GM06990 (cell line): ENCODE results near the gene SNX6.

ENCODE experiments used
- DNase-seq: peaks from one replicate; pipeline ENCODE4 v3.0.0-alpha.2; 2011; ENCODE audit not compliant: insufficient read length; ENCODE audit errors: extremely low read depth
- H3K27me3 ChIP-seq: replicated peaks from 2 replicates; pipeline ENCODE4 v1.6.0; 2011; ENCODE audit warnings: low read length; ENCODE audit not compliant: control insufficient read depth, insufficient read depth
- H3K36me3 ChIP-seq: 2 replicates; pipeline ENCODE4 v1.5.1; 2011; ENCODE audit warnings: low read length; ENCODE audit not compliant: control insufficient read depth, insufficient read depth
- H3K4me3 ChIP-seq: replicated peaks from 2 replicates; pipeline ENCODE4 v1.5.1; 2011; ENCODE audit warnings: low read depth, mild to moderate bottlenecking, control low read depth, low read length
- TF ChIP-seq, protein P1 (sequence below): IDR thresholded peaks from 2 replicates; pipeline ENCODE4 v1.5.1; 2011; ENCODE audit warnings: low read length, control low read depth, mild to moderate bottlenecking, inconsistent platforms; ENCODE audit not compliant: insufficient read depth, poor library complexity, severe bottlenecking

SNX6 gene

DNA sequence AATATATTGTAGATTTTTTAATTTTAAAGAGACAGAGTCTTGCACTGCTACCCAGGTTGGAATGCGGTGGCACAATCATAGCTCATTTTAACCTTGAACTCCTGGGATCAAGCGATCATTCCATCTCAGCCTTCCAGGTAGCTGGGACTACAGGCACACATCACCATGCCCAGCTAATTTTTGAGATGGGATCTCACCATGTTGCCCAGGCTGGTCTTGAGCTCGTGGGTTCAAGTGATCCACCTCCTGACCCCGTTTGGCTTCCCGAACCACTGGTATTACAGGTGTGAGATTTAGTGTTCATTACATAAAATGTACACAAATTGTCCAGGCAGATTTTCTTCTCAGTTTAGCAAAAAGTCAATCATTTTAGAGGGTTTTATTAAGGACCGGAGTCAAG lies 13.6 kb downstream of the SNX6 start:
- Histone ChIP-seq H3K36me3 (no peaks in the 10 kb centered on the region; the same call in 1 of the 2 replicates), H3K4me3 (no peak overlapping the region), H3K27me3 (no peaks in the 10 kb centered on the region)
- TF ChIP-seq, protein P1, sequence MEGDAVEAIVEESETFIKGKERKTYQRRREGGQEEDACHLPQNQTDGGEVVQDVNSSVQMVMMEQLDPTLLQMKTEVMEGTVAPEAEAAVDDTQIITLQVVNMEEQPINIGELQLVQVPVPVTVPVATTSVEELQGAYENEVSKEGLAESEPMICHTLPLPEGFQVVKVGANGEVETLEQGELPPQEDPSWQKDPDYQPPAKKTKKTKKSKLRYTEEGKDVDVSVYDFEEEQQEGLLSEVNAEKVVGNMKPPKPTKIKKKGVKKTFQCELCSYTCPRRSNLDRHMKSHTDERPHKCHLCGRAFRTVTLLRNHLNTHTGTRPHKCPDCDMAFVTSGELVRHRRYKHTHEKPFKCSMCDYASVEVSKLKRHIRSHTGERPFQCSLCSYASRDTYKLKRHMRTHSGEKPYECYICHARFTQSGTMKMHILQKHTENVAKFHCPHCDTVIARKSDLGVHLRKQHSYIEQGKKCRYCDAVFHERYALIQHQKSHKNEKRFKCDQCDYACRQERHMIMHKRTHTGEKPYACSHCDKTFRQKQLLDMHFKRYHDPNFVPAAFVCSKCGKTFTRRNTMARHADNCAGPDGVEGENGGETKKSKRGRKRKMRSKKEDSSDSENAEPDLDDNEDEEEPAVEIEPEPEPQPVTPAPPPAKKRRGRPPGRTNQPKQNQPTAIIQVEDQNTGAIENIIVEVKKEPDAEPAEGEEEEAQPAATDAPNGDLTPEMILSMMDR: no peak
- DNase-seq: no peak

DNA sequence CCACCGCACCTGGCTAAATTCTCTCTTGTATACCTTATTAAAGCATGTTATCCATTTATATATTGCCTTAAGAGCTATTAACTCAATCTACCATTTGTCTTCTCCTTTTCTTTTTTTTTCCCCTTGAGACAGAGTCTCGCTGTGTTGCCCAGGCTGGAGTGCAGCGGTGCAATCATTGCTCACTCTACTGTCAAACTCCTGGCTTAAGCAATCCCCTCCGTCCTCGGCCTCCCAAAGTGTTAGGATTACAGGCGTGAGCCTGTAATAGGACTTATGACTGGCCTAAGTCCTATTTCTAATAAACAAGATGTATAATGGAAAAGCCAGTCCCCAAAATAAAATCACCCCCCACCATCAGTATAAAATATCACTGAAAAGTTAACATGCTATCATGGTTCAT lies 14.4 kb downstream of the SNX6 start:
- Histone ChIP-seq H3K36me3 (no peaks in the 10 kb centered on the region; the same call in 1 of the 2 replicates), H3K4me3 (no peak overlapping the region), H3K27me3 (no peaks in the 10 kb centered on the region)
- DNase-seq: no peak
- TF ChIP-seq, protein P1: no peak

DNA sequence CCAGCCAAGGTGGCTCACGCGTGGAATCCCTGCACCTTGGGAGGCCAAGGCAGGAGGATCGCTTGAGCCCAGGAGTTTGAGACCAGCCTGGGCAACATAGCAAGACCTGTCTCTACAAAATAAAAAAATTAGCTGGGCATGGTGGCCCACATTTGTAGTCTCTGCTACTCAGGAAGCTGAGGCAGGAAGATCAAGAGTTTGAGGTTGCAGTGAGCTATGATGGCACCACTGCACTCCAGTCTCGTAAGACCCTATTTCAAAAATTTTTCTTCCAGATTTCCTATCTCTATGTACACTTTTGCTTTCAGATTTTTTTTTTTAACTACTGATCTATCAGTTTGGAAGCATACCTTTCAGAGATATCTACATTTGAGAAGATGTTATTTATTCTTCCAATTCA lies 15.3 kb downstream of the SNX6 start:
- Histone ChIP-seq H3K36me3 (no peaks in the 10 kb centered on the region; the same call in 1 of the 2 replicates), H3K27me3 (no peaks in the 10 kb centered on the region), H3K4me3 (no peak overlapping the region)
- TF ChIP-seq, protein P1: no peak
- no peak for DNase-seq

DNA sequence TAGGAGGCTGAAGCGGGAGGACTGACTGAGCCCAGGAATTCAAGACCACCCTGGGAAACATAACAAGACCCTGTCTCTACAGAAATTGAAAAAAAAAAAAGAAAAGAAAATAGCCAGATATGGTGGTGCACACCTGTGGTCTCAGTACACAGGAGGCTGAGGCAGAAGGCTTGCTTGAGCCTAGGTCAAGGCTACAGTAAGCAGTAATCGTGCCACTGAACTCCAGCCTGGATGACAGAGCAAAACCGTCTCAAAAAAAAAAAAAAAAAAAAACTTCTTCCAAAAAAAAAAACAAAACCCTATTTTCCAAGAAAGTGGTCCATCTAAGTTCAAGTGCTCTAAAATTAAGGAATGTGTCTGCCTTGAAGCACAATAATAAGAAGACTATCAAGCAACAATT lies 19.8 kb downstream of the SNX6 start:
- peaks cover 3% of the 10 kb centered on the region for H3K36me3 ChIP-seq
- no peak overlapping the region for H3K4me3 ChIP-seq
- TF ChIP-seq, protein P1: no peak
- no peaks in the 10 kb centered on the region for H3K27me3 ChIP-seq
- DNase-seq: no peak

DNA sequence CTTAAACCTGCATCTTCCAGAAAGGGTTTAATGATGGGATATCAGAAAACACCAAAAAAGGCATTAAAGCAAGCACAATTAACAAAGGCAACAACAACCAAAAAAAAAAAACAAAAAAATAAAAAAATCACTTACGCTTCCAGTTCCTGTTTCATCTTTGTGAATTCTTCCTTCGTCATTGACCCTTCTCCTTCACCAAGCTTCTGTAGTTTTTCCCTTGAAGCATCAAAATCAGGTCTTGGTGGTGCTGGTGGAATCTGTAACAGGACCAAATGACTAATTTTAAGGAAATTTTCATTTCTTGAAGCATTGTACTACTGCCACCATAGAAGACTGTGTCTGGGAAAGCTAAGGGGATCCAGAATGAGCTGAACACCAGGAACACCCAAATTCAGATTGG lies 24.5 kb downstream of the SNX6 start:
- peaks cover 7% of the 10 kb centered on the region for H3K36me3 ChIP-seq
- DNase-seq: no peak
- H3K4me3 ChIP-seq: no peak overlapping the region
- TF ChIP-seq, protein P1: no peak
- H3K27me3 ChIP-seq: no peaks in the 10 kb centered on the region

DNA sequence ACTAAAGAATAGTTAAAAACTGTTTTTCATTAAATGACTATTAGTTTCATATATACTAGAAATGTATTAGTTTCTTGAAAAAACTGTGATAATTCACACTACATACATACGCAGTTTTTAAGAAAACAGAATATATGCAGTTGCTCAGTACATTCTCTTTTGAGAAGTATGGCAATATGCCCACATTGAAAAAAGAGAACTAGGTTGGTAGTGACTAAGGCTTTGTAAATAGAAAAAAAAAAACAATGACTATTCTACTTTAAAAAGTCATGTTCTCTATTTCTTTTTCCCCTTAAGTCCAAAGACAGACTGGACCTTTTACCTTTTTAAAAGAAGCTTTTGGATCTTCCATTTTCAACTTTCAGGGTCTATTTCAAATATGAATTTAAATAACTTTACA lies 25.0 kb downstream of the SNX6 start:
- no peak for DNase-seq
- no peaks in the 10 kb centered on the region for H3K27me3 ChIP-seq
- no peak overlapping the region for H3K4me3 ChIP-seq
- H3K36me3 ChIP-seq: peaks cover 9% of the 10 kb centered on the region
- TF ChIP-seq, protein P1: no peak
